HG03045 (cell line): ENCODE results near the gene EXOC3L2.
"Not testable (repeated sequence)": the region's sequence is repeated elsewhere in the genome, so short reads cannot be mapped to it uniquely, and the experiment has no call there.

ENCODE experiments used
- ATAC-seq: cut with Tn5 transposase; IDR thresholded peaks from one replicate; pipeline ENCODE4 v1.9.1; 2021; ENCODE audit warnings: mild to moderate bottlenecking, moderate library complexity; ENCODE audit not compliant: unreplicated experiment

The EXOC3L2 gene

DNA sequence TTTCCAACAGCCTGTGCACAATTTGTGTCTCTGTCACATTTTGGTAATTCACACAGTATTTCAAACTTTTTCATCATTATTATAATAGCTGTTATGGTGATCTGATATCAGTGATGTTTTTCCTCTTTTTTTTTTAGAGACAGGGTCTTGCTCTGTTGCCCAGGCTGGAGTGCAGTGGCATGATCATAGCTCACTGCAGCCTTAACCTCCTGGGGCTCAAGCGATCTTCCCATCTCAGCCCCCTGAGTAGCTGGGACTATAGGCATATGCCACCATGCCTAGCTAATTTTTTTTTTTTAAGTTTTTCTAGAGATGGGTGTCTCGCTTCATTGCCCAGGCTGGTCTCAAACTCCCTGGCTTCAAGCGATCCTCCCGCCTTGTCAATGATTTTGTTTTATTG is 11.6 kb upstream of the EXOC3L2 start:
- ATAC-seq, result no peak

DNA sequence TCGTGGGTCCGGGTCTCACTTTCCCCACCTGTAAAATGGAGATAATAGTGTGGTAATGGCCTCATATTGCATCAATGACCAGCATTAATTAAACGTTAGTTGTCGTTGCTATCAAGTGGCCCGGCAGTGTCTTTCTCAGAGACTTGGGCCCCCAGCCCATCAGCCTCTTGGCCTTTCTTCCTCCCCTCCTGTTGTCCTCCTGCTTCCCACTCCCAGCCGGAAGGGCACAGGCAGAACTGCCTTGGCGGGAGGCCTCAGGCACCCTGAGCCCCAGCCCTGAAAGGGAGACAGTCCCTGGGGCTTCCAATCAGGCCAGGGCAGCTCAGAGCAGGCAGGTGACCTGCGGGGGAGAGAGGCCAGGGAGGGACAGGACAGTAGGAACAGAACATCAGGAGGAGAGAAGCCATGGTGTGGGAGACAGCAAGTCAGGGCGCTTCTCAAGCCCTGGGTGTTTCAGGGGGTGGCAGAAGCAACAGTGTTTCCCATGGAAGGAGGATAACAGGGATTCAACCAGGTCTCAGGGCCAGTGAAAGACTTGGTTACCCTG is 10.5 kb upstream of the EXOC3L2 start:
- no peak for ATAC-seq

DNA sequence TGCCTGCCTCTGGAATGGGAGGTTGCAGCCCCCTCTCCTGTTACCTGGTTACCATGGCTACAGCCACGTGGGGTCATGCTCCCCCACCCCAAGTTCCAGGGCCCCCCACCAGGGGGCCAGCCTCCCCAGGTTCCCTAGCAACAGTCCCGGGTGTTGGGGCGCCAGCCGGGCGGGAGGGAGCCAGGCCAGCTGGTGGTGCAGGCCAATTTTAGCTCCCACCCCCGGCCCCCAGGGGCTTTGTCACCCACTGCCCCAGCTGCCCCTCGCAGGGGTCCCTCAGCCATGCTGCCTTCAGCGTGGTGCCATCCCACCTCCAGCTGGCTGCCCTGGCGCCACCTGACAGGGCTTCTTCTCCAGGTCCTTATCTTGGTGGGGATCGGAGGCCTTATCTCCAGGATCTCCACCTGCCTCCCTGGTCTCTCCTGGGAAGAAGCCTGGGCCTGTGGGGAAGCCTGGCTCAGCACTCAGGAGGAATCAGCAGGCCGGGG is 8.9 kb upstream of the EXOC3L2 start:
- no peak for ATAC-seq

DNA sequence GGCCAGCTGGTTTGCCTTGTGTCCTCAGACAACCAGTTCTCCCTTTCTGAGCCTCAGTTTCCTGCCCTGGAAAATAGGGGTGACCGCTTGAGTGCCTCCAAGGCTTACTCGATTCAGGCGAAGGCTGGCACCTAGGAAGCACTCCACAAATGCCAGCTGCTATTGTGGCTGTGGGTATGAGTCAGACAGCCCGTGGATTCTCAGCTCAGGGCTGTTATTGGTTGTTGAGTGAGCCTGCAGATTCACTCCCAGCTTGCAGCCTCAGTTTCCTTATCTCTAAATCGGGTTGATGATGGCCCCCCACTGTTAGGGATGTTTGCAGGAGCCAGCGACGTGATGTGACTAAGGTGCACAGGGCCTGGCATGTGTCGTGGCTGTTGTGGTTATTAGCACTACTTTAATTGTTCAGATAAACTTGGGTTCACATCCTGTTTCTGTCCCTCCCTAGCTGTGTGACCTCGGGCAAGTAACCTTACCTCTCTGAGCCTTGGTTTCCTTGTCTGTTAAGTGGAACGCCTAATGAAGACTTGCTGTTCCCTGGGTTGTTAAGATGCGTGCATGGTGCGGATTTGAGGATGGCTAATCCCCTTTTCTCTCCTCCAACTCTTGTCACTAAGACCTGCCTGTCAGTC is 8.3 kb upstream of the EXOC3L2 start:
- ATAC-seq, result no peak

DNA sequence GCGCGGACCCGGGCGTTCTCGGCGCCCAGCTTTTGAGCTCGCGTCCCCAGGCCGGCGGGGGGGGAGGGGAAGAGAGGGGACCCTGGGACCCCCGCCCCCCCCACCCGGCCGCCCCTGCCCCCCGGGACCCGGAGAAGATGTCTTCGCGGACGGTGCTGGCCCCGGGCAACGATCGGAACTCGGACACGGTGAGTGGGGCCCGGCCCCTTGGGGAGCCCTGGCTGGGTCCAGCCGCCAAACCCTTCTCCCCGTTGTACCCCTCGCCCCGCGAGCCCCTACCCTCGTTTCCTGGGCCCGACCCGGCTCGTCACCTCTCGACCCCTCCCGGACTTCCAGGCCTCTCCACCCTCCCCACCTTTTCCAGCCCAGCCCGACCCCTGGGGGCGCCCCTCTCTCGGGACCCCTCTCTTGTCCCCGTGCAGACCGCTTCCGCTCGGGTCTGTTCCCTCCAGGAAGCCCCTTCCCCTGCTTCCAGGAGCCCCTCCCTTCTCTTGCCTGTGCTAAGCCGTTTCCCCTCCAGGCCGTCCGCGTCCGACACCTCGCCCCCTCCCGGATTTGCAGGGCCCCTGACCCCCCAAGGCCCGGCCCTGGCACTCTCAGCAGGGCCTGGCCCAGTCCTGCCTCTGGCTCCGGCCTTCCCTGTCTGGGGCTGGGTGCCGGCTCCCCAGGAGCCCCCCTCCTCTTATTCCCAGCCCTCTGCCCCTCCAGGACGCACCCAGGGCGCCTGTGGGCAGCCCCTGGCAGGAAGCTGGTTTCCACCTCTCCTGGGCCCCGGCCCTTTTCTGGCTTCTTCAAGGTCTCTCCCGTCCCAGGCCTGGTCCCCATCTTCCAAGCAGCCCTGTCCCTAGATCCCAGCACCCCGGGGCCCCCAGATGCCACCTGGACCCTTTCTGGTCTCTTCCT is 6.5 kb upstream of the EXOC3L2 start:
- no peak for ATAC-seq

DNA sequence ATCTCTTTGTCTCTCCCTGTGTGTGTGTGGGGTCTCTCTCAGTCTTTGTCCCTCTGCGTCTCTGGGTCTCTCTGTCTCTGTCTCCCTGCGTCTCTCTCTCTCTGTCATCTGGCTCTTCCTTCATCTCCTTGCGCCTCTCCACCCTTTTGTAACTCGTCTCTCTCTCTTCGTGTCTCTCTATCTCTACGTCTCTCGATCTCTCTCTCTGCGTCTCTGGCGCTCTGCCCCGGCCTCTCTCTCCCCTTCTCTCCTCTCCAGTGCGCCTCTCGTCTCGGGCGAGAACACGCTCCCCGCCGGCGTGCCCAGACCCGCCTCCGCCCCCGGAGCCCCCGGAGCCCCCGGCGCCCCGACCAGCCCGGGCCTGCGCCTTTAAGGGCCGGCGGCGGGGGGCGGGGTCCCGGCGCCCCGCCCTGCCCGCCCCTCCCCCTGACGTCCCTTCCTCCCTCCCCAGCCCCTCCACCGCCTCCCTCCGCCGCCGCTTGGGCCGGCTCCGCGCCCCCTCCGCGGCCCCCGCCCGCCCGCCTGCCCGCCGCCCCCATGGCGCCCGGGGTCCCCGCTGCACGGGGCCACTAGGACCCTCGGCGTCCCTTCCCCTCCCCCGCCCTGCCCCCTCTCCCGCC is 5.7 kb upstream of the EXOC3L2 start, which contains the start of gene MARK4:
Gene MARK4 (plus strand): TSS at position 440 of the 620 bp plus-strand sequence. CDS start 318 bp downstream, outside the sequence.
- no peak for ATAC-seq

DNA sequence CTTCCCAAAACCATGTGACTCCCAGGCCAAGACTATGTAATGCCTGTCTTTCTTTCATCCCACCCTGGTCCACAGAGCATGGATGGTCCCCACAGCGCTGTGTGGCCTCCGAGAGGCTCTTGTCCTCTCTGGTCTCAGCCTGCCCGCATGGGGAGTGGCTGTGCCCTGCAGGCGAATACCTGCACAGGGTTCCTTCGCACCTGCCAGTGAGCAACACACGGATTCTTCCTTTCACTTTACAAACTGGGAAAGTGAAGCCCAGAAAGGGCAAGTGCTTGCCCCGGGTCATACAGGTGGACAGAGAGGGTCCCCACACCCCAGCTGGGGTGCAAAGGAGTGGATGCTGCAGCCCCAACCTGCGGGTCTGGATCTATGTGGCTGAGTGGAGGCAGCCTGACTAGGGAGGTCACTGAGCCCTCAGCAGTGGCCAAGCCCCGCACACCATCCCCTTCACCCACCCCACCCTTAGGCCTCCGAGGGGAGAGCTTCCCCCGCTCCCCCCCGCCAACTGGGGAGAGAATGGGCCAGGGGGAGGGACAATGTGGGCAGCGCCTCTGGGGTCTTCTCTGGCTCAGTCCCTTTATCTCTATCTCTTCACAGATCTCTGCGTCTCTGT is 5.1 kb upstream of the EXOC3L2 start:
- no peak for ATAC-seq

DNA sequence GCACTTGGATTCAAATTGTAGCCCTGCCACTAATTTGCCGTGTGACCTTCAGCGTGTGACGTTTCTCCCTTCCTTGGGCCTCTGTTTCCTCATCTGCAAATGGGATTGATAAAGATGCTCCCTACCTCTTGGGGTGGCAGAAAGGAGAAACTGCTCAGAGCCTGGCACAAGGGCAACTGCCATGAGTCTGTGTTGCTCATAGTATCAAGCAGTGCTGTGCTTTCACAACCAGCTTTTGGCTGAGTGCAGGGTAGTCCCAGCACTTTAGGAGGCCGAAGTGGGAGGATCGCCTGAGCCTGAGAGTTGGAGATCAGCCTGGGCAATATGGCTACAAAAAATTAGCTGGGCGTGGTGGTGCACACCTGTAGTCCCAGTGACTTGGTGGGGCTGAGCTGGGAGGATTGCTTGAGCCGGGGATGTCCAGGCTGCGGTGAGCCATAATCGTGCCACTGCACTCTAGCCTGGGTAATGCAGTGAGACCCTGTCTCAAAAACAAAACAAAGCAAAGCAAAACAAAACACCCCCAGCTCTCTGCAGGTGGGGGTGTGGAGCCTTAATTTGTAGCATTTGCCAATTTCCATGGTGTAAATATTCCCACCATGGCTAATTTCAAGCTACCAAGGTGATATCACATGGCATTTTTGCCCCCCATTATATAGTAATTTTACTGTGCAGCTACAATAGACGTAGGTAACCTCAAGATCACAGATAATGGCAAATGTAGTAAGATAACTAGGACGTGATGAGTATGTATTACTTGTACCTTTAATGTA is 4.2 kb upstream of the EXOC3L2 start:
- ATAC-seq, result no peak

DNA sequence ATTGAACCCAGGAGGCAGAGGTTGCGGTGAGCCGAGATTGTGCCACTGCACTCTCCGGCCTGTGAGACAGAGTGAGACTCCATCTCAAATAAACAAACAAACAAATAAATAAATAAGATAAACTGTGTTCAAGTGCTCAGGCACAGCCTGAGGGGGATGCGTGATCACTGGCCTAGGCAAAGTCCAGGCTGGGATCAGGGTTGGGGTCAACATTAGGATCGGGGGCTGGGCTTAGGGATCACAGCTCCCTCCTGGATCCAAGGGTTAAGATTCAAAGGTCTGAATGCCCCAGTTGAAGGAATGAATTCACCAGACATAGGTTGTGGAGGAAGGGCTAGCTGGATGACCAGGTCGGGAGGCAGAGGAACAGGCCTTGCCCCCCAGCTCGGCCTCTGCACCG is 1.9 kb upstream of the EXOC3L2 start:
- ATAC-seq, result no peak

DNA sequence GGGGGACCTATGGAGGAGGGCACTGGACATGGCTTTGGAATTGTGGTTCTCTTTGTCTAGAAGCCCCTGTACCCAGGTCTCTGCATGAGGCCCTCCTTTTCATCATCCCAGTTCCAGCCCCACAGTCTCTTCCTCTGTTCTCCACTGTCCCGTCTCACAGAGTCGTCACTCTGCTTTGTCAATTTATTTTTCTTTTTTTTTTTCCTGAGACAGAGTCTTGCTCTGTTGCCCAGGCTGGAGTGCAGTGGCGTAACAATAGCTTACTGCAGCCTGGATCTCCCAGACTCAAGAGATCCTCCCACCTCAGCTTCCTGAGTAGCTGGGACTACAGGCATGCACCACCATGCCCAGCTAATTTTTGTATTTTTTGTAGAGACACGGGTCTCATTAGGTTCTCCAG is 619 bp upstream of the EXOC3L2 start:
- ATAC-seq, result no peak

DNA sequence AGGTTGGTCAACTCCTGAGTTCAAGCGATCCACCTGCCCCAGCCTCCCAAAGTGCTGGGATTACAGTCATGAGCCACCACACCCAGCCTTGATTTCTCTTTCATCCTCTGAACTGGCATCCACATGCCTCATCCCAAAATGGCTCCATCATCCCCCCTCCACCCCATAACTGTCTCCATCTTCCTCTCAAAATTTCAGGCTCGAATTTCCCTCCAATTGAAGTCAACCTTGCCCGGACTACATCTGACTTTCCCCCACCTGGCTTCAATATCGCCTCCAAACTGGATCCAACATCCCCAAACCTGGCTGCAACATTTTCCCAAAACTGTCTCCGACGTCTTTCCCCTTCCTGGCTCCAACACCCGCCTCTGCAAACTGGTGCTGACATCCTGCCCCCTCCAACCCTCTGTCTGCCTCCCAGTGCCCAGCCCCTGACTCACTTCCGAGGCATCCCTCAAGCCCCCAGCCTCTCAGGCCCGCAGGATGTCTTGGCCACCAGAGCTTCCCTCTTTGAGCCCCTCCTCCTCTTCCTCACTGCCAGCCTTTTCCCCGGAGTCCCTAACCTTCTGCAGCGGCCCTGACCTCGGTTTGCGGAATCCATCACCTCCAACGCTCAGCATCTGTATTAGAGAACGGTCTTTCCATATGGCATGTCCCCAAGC is 943 bp downstream of the EXOC3L2 start:
- no peak for ATAC-seq

DNA sequence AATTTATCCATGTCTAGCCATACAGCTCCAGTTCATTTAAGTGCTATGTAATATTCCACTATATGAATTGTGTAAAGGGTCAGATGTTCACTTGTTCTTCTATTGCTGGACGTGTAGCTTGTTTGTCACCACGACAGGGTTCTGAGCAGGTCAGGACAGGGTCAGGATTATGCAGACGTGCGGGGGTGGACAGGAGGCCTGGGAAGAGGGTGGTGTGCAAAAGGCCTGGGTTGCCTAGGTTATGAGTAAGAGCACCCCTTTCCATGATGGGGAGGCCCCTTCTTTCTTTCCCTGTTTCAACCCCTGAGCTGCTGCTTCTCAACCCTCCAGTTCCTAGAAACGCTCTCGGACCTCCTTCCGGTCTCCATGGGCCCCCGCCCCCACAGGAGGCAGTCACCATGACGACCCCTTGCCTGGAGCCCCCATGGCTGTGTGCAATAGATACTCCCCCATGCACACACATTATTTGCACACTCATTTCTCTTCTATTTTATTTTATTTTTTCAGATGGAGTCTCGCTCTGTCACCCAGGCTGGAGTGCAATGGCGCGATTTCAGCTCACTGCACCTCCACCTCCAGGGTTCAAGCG is 2.0 kb downstream of the EXOC3L2 start:
- ATAC-seq, result no peak

DNA sequence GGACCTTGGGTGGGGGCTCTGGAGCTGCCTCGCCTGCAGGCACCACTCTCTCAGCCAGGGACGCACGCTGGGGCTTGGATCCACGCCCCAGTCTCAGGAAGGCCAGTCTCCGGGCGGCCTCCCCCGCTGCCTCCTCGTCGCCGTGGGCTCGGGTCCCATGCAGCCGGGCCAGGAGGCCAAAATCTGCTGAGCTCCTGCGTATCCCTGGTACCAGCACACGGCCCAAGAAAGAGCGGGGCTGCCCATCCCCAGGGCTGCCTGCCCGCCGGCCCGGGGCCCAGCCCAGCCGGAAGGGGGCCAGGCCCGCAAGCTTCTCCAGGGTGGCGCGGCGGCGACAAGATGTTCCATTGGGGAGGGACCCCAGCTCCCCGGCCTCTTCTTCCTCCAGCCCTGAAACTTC is 6.7 kb downstream of the EXOC3L2 start:
- no peak for ATAC-seq

DNA sequence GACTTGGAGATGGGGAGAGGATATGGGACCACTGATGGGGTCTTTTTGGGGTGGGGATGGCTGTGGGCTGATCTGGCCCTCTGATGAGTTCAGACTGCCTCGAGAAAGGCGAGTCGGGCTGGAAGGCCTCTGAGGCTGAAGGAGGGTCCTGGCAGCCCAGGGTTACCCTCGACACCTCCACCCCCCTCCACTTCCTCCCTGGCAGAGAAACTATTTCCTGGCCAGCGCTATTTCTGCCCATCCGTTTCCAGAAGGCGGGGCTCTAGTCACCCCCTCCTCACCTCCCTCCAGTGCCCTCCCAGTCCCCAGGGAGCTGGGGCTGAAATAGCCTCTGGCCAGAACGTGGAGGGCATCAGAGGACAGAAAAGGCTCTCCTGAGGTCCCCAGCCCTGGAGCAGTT is 9.7 kb downstream of the EXOC3L2 start:
- ATAC-seq, result no peak

DNA sequence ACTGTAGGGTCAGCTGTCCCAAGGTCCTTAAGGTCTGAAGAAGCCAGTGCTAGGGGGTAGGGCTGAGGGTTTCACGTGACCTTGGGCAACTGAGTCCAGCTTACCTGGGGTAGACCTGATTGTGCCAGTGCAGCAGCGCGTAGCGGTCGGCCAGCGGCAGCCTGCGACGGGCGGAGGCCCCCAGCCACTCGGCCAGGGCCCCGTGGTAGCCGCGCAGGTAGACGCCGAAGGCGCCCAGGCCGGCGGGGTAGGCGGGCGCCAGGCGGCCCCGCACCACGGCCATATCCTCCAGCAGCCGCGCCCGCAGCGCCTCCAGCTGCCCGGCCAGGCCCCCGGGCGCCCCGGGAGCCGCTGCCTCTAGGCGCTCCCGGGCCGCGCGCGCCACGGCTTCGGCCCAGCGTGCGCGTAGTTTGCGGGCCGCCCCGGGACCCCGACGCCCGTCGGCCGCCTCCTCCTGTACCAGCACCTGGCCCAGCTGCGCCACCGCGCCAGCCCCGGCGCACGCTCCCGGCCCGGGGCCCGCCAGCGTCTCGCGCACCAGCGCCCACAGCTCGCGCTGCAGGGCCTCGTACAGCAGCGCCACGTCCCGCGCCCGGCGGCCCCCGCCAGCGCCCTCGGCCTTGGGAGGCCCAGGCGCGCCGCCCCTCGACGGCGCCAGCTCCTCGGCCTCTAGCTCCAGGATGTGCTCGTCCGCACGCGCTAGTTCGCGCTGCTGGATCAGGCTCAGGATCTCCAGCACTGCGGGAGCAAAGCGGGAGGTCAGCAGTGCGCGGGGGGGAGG is 10.9 kb downstream of the EXOC3L2 start:
- ATAC-seq, result no peak

DNA sequence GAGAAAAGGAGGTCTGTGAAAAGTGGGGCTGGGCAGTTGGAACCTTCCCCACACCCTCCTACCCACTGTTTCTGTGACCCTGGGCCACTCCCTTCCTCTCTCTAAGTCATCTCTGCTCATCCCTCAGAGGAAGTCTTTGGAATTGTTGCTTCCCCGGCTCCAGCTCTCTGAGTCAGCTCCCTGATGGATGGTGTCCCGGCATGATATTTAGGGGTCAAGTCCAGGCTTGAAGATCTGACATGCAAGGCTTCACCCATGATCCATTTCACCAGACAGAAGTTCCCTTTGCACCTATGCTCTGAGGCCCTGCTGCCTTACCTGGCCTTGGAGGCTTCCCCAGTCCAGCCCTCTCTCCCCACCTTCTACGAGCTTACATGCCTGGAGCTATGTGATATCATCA is 13.3 kb downstream of the EXOC3L2 start:
- no peak for ATAC-seq

DNA sequence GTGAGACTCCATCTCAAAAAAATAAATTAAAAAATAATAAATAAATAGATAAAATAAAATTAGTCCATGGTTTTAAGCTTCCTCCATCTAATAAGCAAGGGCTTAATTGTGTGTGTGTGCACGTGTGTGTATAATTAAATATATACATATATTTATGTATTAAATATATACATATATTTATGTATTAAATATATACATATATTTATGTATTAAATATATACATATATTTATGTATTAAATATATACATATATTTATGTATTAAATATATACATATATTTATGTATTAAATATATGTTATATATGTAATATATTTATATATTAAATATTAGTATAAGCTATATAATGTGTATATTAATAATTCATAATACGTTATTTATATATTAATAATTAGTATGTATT is 16.2 kb downstream of the EXOC3L2 start:
- ATAC-seq, result not testable (repeated sequence)

DNA sequence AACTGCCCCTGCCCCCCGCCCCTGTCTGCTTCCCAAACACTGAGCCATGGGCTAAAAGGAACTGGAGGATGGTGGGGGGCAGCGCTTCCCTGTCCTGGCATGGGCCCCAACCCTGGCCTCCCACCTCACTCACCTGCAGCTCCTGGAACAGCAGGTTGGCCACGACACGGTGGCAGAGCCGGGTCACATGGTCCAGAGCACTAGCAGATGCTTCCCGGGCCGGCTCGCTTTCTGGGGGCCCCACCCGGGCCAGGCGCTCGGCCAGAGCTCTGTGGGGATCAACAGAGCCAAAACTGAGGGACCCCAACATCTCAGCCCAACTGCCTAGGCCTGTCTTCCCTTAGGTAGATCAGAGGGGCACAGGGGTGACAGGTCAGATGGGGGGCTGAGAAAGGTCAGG is 20.6 kb downstream of the EXOC3L2 start:
- no peak for ATAC-seq

DNA sequence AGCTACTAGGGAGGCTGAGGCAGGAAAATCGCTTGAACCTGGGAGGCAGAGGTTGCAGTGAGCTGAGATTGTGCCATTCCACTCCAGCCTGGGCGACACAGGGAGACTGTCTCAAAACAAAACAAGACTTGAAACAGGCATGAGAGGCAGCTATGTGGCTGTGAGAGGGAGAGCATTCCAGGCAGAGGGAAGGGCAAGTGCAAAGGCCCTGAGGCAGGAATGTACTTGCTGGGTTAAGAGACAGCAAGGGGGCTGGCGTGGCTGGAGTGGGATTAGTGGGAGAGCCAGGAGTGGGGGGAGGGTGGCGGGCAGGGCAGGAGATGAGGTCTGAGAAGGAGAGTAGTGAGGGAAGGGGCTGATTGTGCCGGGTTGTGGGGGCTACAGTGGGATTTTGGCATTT is 21.3 kb downstream of the EXOC3L2 start:
- no peak for ATAC-seq
